Endothelial cell (in vitro differentiated cells): Measurements from ENCODE around the gene MRTFB. TPM values are rescaled to one million over a fixed set of nuclear protein-coding genes. Genes with fewer than 3 reads are reported as not detected.

Experiments
- DNase-seq: peaks from one replicate; pipeline ENCODE4 v3.0.0; 2021; ENCODE audit warnings: low spot score
- H3K27ac Mint-ChIP-seq: one replicate; pipeline ENCODE4 v1.8.0; 2021; ENCODE audit warnings: mixed read lengths, inconsistent platforms; ENCODE audit not compliant: unreplicated experiment
- H3K27me3 Mint-ChIP-seq: one replicate; pipeline ENCODE4 v1.8.0; 2021; ENCODE audit warnings: mild to moderate bottlenecking, moderate library complexity, mixed read lengths, inconsistent platforms; ENCODE audit not compliant: unreplicated experiment
- H3K36me3 Mint-ChIP-seq: one replicate; pipeline ENCODE4 v1.8.0; 2021; ENCODE audit warnings: mild to moderate bottlenecking, low read depth, mixed read lengths, inconsistent platforms; ENCODE audit not compliant: unreplicated experiment
- H3K4me1 Mint-ChIP-seq: one replicate; pipeline ENCODE4 v1.8.0; 2021; ENCODE audit warnings: mild to moderate bottlenecking, mixed read lengths, inconsistent platforms; ENCODE audit not compliant: unreplicated experiment
- H3K4me3 Mint-ChIP-seq: one replicate; pipeline ENCODE4 v1.8.0; 2021; ENCODE audit warnings: mild to moderate bottlenecking, mixed read lengths, inconsistent platforms; ENCODE audit not compliant: unreplicated experiment
- H3K9me3 Mint-ChIP-seq: one replicate; pipeline ENCODE4 v1.8.0; 2021; ENCODE audit warnings: mixed read lengths, inconsistent platforms; ENCODE audit not compliant: unreplicated experiment
- total RNA-seq: library from RNA; stranded (reverse); fragmentation: NEBNext Ultra II Directional; extraction: Animal tissue kit (Norgen Biotek cat#: 25700); gene quantifications from one replicate; pipeline ENCODE4 v1.2.1, GENCODE V29; 2021; ENCODE audit not compliant: unreplicated experiment
- TF ChIP-seq, protein P1 (sequence below): fragments of 200-600 bp; sonication (generic); IDR thresholded peaks from one replicate; pipeline ENCODE4 v1.5.0; 2021; ENCODE audit warnings: antibody characterized with exemption; ENCODE audit not compliant: unreplicated experiment

Gene MRTFB
- total RNA-seq, 1 donor from 2014 or later = 51.3 TPM

- TF ChIP-seq, protein P1, sequence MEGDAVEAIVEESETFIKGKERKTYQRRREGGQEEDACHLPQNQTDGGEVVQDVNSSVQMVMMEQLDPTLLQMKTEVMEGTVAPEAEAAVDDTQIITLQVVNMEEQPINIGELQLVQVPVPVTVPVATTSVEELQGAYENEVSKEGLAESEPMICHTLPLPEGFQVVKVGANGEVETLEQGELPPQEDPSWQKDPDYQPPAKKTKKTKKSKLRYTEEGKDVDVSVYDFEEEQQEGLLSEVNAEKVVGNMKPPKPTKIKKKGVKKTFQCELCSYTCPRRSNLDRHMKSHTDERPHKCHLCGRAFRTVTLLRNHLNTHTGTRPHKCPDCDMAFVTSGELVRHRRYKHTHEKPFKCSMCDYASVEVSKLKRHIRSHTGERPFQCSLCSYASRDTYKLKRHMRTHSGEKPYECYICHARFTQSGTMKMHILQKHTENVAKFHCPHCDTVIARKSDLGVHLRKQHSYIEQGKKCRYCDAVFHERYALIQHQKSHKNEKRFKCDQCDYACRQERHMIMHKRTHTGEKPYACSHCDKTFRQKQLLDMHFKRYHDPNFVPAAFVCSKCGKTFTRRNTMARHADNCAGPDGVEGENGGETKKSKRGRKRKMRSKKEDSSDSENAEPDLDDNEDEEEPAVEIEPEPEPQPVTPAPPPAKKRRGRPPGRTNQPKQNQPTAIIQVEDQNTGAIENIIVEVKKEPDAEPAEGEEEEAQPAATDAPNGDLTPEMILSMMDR = no peak
- Mint-ChIP-seq H3K27ac (no peak overlapping the region), H3K4me3 (no peak overlapping the region), H3K27me3 (no peaks in the 10 kb centered on the region), H3K9me3 (no peaks in the 10 kb centered on the region), H3K36me3 (no peaks in the 10 kb centered on the region), H3K4me1 (no peaks in the 10 kb centered on the region)
- no peak for DNase-seq
Observed at GRCh38 chr16:14164916-14165662, 94.0 kb downstream of the MRTFB start.

DNA sequence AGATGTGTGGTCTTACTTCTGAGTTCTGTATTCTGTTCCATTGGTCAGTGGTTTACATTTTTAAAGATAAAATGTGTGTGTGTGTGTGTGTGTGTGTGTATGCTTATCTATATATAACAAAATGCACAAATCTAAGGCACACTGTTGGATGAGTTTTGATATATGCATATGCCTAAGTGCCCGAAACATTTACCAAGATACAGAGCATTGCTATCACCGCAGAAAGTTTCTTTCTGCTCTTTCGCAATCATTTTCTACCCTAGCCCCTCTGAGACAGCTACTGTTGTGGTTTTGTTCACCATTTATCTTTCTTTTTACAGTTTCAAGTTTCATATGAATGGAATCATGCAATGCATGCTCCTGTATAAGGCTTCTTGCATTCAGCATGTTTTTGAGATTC, 97.0 kb downstream of the MRTFB start:
- H3K9me3 Mint-ChIP-seq = no peaks in the 10 kb centered on the region
- TF ChIP-seq, protein P1 = no peak
- no peak for DNase-seq
- H3K4me3 Mint-ChIP-seq = no peak overlapping the region
- H3K27me3 Mint-ChIP-seq = no peaks in the 10 kb centered on the region
- no peaks in the 10 kb centered on the region for H3K36me3 Mint-ChIP-seq
- H3K4me1 Mint-ChIP-seq = no peaks in the 10 kb centered on the region
- H3K27ac Mint-ChIP-seq = no peak overlapping the region

DNA sequence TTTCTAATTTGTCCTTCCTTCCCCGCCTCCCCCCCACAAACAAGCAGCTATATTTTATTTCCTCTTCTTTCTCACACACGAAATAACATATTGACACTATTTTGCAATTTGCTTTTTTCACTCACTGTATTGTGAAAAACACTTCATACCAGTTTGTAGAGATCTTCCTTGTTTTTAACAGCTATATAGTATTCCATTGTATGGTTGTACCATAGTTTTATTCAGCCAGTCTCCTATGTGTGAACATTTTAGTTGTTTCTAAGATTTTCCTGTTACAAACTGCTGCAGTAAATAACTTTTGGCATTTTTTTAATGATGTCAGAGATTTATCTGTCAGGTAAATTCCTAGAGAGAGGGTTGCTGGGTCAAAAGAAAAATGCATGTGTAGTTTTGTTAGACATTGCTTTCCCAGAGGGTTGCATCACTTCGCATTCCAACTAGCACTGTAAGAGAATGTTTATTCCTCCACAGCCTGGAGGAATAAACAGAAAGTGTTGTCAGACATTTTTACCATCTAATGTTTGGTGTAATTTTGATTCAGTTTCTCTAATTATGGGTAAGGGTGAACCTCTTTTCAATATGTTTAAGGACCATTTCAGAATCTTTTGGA, 101.2 kb downstream of the MRTFB start:
- no peaks in the 10 kb centered on the region for H3K36me3 Mint-ChIP-seq
- H3K27me3 Mint-ChIP-seq = no peaks in the 10 kb centered on the region
- no peak overlapping the region for H3K4me3 Mint-ChIP-seq
- H3K9me3 Mint-ChIP-seq = no peaks in the 10 kb centered on the region
- H3K4me1 Mint-ChIP-seq = no peaks in the 10 kb centered on the region
- no peak overlapping the region for H3K27ac Mint-ChIP-seq
- no peak for DNase-seq
- TF ChIP-seq, protein P1 = no peak

- no peaks in the 10 kb centered on the region for H3K4me1 Mint-ChIP-seq
- no peaks in the 10 kb centered on the region for H3K9me3 Mint-ChIP-seq
- no peak overlapping the region for H3K4me3 Mint-ChIP-seq
- H3K27me3 Mint-ChIP-seq = peaks cover 2% of the 10 kb centered on the region
- H3K36me3 Mint-ChIP-seq = no peaks in the 10 kb centered on the region
- H3K27ac Mint-ChIP-seq = no peak overlapping the region
- TF ChIP-seq, protein P1 = no peak
- no peak for DNase-seq
Observed at GRCh38 chr16:14175086-14175485, 104.0 kb downstream of the MRTFB start.

GRCh38 chr16:14177704-14178103, 106.6 kb downstream of the MRTFB start:
- Mint-ChIP-seq H3K4me1 (peaks cover 14% of the 10 kb centered on the region), H3K27me3 (peaks cover 2% of the 10 kb centered on the region), H3K4me3 (no peak overlapping the region), H3K27ac (no peak overlapping the region), H3K36me3 (no peaks in the 10 kb centered on the region), H3K9me3 (no peaks in the 10 kb centered on the region)
- DNase-seq = no peak
- TF ChIP-seq, protein P1 = no peak
